Measurements from ENCODE around the gene KLF11.
"Not testable (repeated sequence)": the region's sequence is repeated elsewhere in the genome, so short reads cannot be mapped to it uniquely, and the experiment has no call there.

KLF11 gene

DNA sequence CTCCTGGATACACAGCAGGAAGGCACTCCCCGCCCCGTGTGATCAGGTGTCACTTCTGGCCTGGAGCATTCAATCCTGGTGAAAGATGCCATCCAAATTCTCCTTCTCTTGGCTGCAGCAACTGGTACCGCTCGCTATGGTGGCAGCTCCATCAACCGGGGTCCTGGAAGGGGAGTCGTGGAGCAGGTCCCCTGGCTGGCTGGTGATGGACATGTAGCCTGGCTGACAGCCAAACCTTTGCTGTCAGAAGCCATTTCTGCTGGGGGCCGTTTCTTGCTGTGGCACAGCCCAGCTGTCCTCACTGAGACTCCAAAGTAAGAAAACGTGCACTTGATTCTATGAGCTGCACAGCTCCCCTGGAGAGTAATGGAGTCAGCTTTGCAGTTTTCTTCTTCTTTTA lies 44.0 kb downstream of the KLF11 start:
- DNase-seq, result no peak

GRCh38 chr2:10089565-10090190 lies 46.3 kb downstream of the KLF11 start:
- no peak for DNase-seq

- no peak for DNase-seq
These were observed 48.0 kb downstream of the KLF11 start for GRCh38 chr2:10091182-10091888.

- not testable (repeated sequence) for DNase-seq
These were observed 48.5 kb downstream of the KLF11 start for GRCh38 chr2:10091889-10092244.

GRCh38 chr2:10094271-10094814 lies 51.0 kb downstream of the KLF11 start:
- DNase-seq, result no peak

DNA sequence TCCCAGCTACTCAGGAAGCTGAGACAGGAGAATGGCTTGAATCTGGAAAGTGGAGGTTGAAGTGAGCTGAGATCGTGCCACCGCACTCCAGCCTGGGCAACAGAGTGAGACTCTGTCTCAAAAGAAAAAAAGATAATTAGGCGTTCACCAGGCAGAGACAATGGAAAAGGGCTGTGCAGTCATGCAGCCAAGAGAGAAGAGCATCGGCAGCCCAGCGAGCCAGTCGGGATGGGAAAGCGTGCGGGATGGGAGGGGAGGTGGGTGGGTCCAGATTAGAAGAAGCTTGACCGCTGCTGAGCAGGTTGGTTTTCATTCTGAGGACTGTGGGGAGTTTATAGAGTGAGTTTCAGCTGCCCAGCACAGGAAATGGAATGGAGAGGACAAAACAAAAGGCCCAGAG lies 51.8 kb downstream of the KLF11 start:
- no peak for DNase-seq

- DNase-seq, result no peak
These were observed 53.3 kb downstream of the KLF11 start for GRCh38 chr2:10096641-10097040.

DNA sequence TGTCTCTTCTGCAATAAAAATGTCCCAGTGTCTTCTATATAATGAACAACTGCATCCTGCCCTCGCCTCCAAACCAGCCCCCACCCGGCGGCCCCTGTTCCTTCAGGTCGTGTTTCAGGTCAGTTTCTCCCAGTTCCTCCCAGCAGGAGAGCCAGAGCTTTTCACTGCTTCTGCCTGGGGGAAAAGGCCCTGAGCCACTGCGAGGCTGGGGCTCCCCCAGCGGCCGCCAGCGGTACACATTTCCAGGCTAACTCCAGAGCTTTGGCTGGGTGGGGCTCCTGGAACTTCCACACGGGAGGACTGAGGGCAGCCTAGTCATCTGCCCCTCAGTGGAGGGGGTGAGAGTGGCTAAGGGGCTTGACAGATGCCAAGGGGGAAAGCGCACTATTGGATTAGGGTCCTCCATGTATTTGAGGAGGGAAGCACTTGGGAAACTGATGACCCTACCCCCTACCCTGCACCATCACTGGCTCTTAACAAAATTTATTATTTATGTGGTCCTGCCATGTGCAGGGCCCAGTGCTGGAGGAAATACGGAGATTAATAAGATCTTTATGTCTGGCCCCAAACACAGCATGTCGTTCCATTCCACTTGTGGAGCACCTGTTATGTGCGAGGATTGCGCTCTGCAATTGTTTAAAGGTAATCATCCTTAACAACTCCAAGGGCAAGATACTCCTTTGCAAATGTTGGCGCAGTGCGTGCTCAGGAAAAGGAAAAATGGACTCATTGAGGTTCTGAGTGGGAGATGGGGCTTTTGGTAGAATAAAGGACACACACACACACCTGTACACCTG lies 54.2 kb downstream of the KLF11 start:
- DNase-seq, result no peak

DNA sequence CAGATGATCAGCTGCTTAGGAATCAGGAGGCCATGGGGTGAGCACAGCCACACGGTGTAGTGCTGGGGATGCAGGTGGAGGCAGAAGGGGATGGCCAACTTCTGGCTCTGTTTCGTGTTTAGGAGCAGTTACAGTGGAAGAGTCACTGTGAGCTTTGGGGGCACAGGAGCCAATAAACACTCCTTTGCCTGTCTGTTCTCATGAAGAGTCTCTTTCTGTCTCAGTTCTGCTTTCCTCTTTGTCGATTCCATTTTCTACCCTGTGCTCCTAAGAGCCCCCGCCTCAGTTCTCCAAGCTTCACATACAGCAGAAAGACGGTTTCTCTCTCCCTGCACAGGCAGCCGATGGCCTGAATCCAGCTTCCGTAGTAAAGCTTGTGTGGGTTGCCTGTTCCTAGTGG lies 58.1 kb downstream of the KLF11 start:
- DNase-seq, result no peak

DNA sequence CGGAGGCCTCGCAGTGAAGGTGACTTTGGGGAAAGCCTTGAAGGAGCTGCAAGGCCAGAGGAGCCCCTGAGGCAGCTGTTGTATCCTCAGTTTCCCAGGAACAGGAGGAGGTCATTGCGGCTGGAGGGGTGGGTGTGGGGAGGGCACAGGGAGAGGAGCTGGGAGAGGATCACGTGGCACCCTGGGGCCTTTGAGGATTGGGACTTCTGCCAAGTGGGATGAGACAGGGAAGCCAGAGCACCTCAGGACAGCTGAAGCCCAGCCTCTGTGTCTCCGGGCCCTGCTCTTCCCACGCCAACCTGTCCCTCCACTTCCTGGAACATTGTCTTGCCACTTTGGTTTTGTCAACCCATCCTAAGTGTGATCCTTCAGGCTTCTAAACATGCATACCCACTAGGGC lies 59.8 kb downstream of the KLF11 start:
- DNase-seq, result no peak

All from GOT3 (cell line).